MCF 10A (cell line): ENCODE results near the gene GPX4. TPM values are rescaled to one million over a fixed set of nuclear protein-coding genes. Genes with fewer than 3 reads are reported as not detected.

ENCODE experiments used
- BruUV-seq: library from RNA; stranded (reverse); fragments of 400-500 nt; replicated peaks from 2 replicates; lab custom pipeline; 2021; lab: Mats Ljungman, UMichigan
- CTCF ChIA-PET: fragments of 300-600 bp; sonication (Branson Sonifier 250); formaldehyde crosslinking; extraction: SDS; loops from one replicate; lab custom pipeline; 2021; ENCODE audit warnings: antibody characterized with exemption, inconsistent platforms; lab: Yijun Ruan, JAX
- POLR2A ChIA-PET: fragments of 300-600, 350-650 bp; sonication (Branson Sonifier 250); formaldehyde crosslinking; extraction: SDS; loops from one replicate; lab custom pipeline; 2020; ENCODE audit warnings: antibody characterized with exemption, inconsistent platforms; lab: Yijun Ruan, JAX
- DNase-seq: peaks from one replicate; pipeline ENCODE4 v3.0.0-alpha.2; 2018; ENCODE audit not compliant: unreplicated experiment
- H3K27ac Mint-ChIP-seq: one replicate; pipeline ENCODE4 v1.8.0; 2022; ENCODE audit warnings: mild to moderate bottlenecking, low read depth, mixed read lengths; ENCODE audit not compliant: unreplicated experiment
- H3K27me3 Mint-ChIP-seq: one replicate; pipeline ENCODE4 v1.8.0; 2022; ENCODE audit warnings: mixed read lengths; ENCODE audit not compliant: insufficient read depth, unreplicated experiment
- H3K36me3 Mint-ChIP-seq: one replicate; pipeline ENCODE4 v1.8.0; 2022; ENCODE audit warnings: mild to moderate bottlenecking, moderate library complexity, mixed read lengths; ENCODE audit not compliant: insufficient read depth, unreplicated experiment
- H3K4me1 Mint-ChIP-seq: one replicate; pipeline ENCODE4 v1.8.0; 2022; ENCODE audit warnings: mixed read lengths; ENCODE audit not compliant: insufficient read depth, unreplicated experiment
- H3K4me3 Mint-ChIP-seq: one replicate; pipeline ENCODE4 v1.8.0; 2022; ENCODE audit warnings: mild to moderate bottlenecking, moderate library complexity, mixed read lengths; ENCODE audit not compliant: unreplicated experiment
- H3K9me3 Mint-ChIP-seq: one replicate; pipeline ENCODE4 v1.8.0; 2022; ENCODE audit warnings: mixed read lengths; ENCODE audit not compliant: unreplicated experiment
- CTCF ChIP-seq: fragments of 200-600 bp; IDR thresholded peaks from one replicate; pipeline ENCODE4 v1.8.0; 2022; ENCODE audit warnings: antibody characterized with exemption, mild to moderate bottlenecking; ENCODE audit not compliant: unreplicated experiment
- intact Hi-C: fragments of 100-400 bp; cut with micrococcal nuclease; formaldehyde crosslinking; loops from 2 replicates; pipeline ENCODE4 v1.14.1; 2022
- total RNA-seq: library from RNA; stranded (reverse); gene quantifications from 2 replicates; pipeline ENCODE4 v1.2.3, GENCODE V29; 2022

Gene GPX4
- total RNA-seq, 1 experiment from 2014 or later = 191 TPM

GRCh38 chr19:1105873-1106840, 2.4 kb downstream of the GPX4 start:
- no peak for TF ChIP-seq CTCF
- H3K9me3 Mint-ChIP-seq = no peaks in the 10 kb centered on the region
- ChIA-PET CTCF (no interaction called here), POLR2A (interaction anchor here (0.6 to 6.6 kb wide), 7 partner anchors 12 to 158 kb away, joined by 3 to 73 read pairs (median 3); partner anchors contain the start of gene CNN2)
- TSS peak; percentile 64 for BruUV-seq
- H3K27me3 Mint-ChIP-seq = no peaks in the 10 kb centered on the region
- peaks cover 6% of the 10 kb centered on the region for H3K4me1 Mint-ChIP-seq
- no peak for DNase-seq
- peak overlapping the region; percentile 59 for H3K27ac Mint-ChIP-seq
- intact Hi-C loops = no loop called here
- H3K36me3 Mint-ChIP-seq = peaks cover 63% of the 10 kb centered on the region
- peak overlapping the region; percentile 71 for H3K4me3 Mint-ChIP-seq

- ChIA-PET CTCF (interaction anchor here (0.6 kb wide), 1 partner anchor 87 kb away, joined by 3 read pairs; no protein-coding TSS in a partner anchor), POLR2A (interaction anchor here (0.6 to 6.6 kb wide), 4 partner anchors 13 to 157 kb away, joined by 3 to 73 read pairs (median 3); no protein-coding TSS in a partner anchor)
- BruUV-seq = no TSS peak
- Mint-ChIP-seq H3K9me3 (no peaks in the 10 kb centered on the region), H3K27me3 (no peaks in the 10 kb centered on the region), H3K36me3 (peaks cover 63% of the 10 kb centered on the region), H3K4me3 (peak overlapping the region; percentile 29), H3K27ac (peak overlapping the region; percentile 59), H3K4me1 (no peaks in the 10 kb centered on the region)
- DNase-seq = peak; percentile 82
- TF ChIP-seq CTCF = peak; percentile 34
- intact Hi-C loops = loop anchor here (1.0 kb wide), 1 partner anchor 50 kb away; no protein-coding TSS in a partner anchor
These were observed 3.3 kb downstream of the GPX4 start for GRCh38 chr19:1106841-1107660.

- intact Hi-C loops = loop anchor here (1.0 kb wide), 1 partner anchor 50 kb away; no protein-coding TSS in a partner anchor
- ChIA-PET CTCF (interaction anchor here (0.6 kb wide), 1 partner anchor 86 kb away, joined by 3 read pairs; no protein-coding TSS in a partner anchor), POLR2A (interaction anchor here (1.2 kb wide), 1 partner anchor 14 kb away, joined by 3 read pairs; no protein-coding TSS in a partner anchor)
- DNase-seq = no peak
- H3K4me3 Mint-ChIP-seq = no peak overlapping the region
- H3K27me3 Mint-ChIP-seq = no peaks in the 10 kb centered on the region
- H3K9me3 Mint-ChIP-seq = no peaks in the 10 kb centered on the region
- no peaks in the 10 kb centered on the region for H3K4me1 Mint-ChIP-seq
- H3K27ac Mint-ChIP-seq = no peak overlapping the region
- BruUV-seq = no TSS peak
- H3K36me3 Mint-ChIP-seq = peaks cover 62% of the 10 kb centered on the region
- TF ChIP-seq CTCF = no peak
These were observed 4.0 kb downstream of the GPX4 start for GRCh38 chr19:1107661-1108261.
